RPMI7951 (cell line): ENCODE data around the gene COL6A1. TPM values are rescaled to one million over a fixed set of nuclear protein-coding genes. Genes with fewer than 3 reads are reported as not detected.

Source experiments
- DNase-seq: peaks from one replicate; pipeline ENCODE4 v3.0.0-alpha.2; 2012; ENCODE audit warnings: low read depth
- total RNA-seq: library from RNA; depleted of rRNA; stranded (reverse); fragments of >200 nt; shearing (Covaris generic); gene quantifications from 2 replicates; pipeline ENCODE4 v1.2.3, GENCODE V29; 2014

Gene COL6A1
- total RNA-seq, 1 experiment from 2014 or later, result 760 TPM

DNA sequence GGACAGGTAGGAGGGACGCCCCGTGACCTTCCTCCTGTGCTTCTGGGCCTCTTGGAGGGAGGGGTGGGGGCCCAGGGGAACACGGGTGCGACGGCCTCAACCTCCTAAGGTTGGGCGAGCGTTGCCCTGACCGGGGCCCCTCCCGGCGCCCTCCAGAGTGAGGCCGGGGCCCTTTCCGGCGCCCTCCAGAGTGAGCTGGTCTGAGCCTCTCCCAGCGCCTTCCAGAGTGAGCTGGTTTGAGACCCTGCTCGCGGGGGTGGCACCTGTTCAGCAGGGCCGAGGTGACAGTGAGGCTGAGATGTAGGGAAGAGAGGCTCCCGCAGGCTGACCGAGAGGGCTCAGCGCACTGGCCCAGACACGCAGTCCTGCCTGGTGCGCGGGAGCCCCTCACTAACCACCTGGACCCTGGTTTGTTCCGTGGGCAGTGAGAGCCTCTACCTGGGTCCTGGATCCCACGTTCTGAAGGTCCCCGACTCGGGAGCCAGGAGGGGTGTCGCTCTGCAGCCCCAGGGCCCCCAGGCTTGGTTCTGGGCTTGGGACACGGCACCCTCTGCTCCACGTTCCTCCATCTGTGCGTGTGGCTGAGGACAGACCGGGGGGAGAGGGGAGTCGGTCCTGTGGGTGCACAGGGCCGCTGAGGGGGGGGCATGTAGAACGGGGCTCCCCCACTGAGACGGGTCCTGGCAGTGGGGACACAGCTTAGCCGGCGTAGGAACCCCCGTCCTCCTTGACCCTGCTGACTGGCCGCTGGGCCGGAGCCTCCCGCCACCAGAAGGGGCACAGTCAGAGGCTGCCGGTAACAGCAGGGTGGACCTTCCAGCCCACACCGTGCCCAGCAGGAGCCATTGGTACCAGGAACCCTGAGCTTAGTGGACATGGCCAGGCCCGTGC is 1.4 kb downstream of the COL6A1 start:
- no peak for DNase-seq

DNA sequence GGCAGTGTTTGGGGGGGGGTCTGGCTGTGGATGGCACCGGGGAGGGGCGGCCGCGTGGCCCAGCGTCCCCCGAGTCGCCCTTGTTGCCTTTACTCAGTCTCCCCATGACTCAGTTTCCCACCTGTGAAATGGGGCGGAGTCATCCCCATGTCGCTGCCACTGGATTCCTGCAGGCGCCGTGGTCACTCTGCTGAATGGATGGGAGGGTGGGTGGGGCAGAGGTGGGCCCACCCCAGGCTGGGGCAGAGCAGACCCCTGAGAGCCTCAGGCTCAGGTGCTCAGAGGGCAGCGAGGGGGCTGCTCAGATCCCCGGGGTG is 2.0 kb downstream of the COL6A1 start:
- no peak for DNase-seq

DNA sequence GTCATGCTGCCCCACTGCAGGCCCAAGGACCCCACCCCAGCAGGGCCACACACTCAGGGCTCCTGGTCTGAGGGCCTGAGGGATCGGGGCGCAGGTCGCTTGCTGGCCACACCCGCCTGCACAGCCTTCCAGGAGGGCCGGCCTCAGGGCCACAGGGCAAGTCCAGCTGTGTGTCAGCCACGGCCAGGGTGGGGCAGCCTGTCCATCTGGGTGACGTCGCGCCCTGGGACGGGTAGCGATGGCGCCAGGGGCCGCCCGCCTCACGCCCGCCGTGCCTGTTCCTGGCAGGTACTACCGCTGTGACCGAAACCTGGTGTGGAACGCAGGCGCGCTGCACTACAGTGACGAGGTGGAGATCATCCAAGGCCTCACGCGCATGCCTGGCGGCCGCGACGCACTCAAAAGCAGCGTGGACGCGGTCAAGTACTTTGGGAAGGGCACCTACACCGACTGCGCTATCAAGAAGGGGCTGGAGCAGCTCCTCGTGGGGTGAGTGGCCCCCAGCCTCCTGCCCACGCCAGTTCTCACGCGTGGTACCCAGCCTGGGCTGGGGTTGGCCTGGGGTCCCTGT is 2.5 kb downstream of the COL6A1 start:
- peak; percentile 54 for DNase-seq

DNA sequence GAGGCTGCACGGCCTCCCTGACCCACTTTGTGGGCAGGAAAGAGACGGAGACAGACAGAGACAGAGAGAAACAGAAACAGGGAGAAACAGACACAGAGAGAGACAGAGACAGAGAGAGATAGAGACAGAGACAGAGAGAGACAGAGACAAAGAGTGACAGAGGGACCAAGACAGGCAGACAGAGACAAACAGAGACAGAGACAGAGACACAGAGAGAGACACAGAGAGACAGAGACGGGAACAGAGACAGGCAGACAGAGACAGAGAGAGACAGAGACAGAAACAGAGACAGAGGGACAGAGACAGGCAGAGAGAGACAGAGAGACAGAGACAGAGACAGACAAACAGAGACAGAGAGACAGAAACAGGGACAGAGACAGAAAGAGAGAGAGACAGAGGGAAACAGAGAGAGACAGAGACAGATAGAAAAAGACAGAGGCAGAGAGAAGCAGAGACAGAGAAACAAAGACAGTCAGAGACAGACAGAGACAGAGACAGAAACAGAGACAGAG is 3.1 kb downstream of the COL6A1 start:
- no peak for DNase-seq

DNA sequence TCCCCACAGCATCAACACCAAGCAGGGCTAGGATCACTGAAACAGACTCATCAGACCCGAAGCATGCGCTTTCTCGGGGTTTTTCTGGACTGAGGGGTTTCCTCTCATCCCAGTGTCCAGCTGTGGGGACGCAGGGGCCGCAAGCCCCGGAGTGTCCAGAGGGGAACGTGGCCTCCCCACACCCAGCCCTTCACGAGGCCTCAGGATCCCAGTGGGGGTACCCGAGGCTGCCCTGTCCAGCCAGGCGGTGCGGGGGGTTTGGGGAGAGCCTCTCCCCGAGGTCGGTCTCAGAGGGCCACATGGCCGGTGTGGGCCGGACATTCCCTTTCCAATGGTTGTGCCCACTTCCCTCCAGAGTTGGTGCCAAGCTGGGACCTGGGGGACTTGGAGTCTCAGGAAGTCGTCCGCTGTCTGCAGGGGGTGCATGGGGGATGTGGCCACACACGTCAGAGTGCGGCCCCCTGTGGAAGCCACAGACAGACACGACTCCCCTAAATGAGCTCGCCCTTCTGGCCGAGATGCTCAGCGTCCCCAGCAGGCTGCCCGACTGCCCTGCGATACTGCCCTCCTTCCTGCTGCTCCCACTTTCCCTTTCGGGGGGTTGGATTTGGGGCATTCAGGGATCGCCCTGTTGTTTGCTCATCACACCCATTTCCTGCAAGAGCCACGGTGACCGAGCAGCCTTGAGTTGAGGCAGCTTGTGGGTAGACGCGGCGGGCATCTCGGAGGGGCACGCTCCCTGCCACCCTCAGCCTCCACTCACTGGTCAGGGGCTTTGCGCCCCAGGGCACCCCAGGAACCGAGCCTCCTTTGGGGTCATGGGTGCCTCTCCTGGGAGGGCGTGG is 4.1 kb downstream of the COL6A1 start:
- DNase-seq, result no peak

DNA sequence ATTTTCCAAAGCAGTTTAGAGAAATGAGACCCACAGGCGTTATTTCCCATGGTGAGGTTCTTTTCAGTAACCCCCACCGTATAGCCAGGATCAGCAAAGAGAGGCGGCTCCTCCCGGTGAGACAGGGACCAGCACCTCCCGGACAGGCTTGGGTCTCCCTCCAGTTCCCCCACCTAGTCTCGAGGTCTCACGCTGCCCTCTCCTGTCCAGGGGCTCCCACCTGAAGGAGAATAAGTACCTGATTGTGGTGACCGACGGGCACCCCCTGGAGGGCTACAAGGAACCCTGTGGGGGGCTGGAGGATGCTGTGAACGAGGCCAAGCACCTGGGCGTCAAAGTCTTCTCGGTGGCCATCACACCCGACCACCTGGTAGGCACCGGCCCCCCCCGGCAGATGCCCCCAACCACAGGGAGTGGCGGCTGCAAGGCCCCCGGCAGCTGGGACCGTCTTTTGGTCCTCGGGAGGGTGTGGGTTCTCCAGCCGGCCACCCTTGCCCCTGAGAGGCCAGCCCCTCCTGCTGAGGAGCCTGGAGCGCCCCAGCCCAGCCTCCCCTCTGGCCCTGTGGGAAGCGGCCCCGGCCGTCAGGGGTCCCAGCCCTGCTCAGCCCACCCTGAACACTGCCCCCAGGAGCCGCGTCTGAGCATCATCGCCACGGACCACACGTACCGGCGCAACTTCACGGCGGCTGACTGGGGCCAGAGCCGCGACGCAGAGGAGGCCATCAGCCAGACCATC is 4.9 kb downstream of the COL6A1 start:
- DNase-seq, result no peak

DNA sequence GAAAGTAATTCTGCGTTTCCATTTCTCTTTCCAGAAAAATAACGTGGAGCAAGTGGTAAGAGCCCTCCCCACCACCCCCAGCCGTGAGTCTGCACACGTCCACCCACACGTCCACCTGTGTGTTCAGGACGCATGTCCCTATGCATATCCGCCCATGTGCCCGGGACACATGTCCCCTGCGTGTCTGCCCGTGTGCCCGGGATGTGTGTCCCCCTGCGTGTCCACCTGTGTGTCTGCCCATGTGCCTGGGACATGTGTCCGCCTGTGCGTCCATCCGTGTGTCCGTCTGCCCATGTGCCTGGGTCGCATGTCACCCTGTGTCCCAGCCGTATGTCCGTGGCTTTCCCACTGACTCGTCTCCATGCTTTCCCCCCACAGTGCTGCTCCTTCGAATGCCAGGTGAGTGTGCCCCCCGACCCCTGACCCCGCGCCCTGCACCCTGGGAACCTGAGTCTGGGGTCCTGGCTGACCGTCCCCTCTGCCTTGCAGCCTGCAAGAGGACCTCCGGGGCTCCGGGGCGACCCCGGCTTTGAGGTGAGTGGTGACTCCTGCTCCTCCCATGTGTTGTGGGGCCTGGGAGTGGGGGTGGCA is 5.6 kb downstream of the COL6A1 start:
- no peak for DNase-seq

DNA sequence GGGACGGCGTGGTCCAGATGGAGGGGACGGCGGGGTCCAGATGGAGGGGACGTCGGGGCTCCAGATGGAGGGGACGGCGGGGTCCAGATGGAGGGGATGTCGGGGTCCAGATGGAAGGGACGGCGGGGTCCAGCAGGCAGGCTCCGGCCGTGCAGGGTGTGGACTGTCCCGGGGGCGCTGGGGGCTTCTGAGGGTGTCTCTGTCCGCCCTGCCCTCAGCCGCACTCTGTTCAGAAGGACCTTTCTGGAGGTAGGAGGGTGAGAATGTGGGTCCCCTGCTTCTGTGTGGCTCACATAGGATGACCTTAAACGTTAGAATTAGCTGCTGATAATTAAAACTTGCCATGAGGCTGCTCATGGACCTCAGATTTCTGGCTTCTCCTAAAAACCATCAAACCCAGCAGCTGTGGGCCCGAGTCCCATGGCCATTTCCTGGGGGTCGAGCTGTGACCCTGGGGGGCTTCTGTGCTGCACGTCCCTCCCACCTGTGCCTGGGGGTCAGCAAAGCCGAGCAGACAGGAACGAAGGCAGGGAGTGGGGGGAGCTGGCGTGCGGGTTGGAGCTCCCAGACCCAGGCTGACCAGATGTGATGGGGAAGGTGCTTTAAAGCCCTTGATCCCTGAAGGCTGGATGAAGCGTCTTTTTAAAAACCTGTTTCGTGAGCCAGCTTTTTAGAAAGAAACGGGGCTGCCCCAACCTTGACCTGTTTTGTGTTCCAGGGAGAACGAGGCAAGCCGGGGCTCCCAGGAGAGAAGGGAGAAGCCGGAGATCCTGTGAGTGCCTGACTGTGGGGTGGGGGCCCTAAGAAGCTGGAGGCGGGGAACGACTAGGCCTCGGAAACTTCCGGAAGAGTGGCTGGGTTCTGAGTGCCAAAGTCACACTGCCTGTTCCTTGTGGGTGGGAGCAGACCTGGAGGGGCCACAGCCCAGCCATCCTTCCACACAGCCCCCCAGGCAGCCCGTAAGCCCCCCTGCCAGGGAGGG is 7.1 kb downstream of the COL6A1 start:
- DNase-seq, result no peak

DNA sequence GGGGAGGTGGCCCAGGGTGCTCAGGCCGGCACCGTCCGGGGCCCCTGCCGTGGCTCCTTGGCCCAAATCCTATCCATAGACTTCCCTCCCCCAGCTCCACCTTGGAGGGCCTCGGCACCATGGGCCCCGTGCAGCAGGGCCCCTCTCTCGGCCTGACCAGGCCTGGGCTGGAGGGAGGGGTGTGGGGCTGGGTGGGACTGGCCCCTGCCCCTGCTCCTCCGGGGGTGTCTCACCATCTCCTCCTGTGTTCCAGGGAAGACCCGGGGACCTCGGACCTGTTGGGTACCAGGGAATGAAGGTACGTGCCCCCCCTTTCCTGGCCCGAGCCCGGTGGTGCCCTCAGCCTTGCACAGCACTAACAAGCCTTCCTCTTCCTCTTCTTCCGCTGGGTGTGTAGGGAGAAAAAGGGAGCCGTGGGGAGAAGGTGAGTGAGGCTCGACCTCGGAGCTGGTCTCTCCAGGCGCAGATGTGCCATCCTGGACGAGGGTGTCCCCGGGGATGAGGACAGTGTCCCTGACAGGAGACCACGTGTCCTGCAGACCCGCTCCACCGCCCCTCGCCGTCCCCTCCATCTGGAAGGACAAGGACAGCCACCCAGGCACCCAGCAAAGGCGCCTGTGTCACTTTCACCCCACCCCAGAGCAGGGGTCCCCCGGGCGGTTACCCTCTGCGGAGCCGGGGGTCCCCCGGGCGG is 7.9 kb downstream of the COL6A1 start:
- DNase-seq, result no peak

DNA sequence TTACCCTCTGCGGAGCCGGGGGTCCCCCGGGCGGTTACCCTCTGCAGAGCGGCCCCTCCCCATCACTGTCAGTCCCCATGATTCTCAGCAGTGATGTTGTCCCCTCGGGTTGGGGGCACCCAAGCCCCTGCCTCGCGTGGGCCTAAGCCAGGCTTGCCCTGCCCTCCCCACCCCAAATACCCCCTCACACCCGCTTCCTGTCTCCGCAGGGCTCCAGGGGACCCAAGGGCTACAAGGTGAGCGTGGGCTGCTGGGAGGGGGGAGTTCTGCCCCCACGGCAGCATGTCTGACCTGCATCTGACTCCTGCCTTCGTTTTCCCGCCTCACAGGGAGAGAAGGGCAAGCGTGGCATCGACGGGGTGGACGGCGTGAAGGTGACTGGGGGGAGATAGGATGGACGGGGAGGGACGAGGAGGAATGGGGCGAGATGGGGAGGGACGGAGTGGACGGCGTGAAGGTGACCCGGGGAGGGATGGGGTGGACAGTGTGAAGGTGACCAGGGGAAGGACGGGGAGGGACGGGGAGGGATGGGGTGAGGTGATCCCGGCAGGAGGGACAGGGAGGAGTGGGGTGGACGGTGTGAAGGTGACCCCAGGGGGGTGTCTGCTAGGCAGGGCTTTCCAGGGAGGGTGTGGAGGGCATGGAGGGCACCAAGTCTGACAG is 8.6 kb downstream of the COL6A1 start:
- no peak for DNase-seq

DNA sequence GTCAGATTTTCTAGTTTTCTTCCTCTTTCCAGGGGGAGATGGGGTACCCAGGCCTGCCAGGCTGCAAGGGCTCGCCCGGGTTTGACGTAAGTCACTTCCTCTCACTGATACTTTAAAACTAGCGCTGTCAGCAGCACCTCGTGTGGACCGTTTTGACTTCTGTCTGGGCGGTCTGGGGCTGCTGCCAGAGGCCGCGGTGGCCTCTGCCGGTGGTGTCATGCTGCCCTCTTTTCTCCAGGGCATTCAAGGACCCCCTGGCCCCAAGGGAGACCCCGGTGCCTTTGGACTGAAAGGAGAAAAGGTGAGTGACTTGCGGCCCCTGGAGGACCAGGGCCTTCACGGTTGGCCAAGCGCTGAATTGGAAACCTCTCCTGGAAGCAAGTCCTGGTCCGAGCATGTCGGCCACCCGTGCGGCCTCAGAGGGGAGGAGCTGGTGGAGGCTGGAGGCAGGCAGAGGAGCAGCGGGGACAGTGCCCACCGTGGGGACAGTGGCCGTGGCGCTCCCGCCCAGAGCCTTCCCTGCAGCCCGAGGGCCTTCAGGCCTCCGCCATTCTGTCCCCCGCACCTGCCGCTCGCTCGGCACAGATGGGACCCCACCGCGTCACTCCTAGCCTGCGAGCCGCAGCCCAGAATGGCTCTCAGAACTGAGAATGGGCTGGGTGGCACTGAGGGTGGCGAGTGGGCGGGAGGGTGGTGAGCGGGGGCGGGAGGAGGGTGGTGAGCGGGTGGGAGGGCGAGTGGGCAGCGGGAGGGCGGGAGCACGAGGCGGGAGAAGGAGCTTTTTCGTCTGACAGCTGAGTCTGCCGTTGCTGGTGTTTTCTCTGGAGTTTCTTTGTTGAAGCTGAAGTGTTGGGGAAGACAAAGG is 9.4 kb downstream of the COL6A1 start:
- DNase-seq, result no peak

DNA sequence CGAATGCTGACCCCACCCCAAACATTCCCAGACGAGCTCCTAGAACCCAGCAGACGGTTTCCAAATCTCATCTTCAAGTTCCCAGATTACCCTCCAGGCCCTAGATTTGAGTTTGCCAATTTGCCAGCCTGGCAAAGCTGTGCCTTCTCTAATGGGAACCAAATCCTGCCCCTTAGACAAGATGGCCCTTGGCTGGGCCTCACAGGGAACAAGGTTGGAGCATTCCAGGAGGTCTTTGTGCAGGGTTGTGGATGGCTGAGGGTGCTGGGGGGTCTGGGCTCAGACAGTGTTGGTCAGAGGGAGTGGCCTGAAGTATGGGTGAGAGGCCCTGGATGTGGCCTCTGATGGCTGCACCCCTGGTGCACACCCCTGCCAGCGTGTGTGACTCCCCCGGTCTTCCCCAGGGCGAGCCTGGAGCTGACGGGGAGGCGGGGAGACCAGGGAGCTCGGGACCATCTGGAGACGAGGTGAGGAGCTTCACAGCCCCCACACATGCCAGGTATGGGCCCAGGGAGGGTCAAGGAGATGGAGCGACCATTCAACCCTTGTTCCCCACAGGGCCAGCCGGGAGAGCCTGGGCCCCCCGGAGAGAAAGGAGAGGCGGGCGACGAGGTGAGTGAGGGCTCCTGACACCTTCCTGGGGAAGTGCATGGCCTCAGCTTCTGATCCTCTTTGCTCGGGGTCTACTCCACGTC is 10.2 kb downstream of the COL6A1 start:
- DNase-seq, result no peak

DNA sequence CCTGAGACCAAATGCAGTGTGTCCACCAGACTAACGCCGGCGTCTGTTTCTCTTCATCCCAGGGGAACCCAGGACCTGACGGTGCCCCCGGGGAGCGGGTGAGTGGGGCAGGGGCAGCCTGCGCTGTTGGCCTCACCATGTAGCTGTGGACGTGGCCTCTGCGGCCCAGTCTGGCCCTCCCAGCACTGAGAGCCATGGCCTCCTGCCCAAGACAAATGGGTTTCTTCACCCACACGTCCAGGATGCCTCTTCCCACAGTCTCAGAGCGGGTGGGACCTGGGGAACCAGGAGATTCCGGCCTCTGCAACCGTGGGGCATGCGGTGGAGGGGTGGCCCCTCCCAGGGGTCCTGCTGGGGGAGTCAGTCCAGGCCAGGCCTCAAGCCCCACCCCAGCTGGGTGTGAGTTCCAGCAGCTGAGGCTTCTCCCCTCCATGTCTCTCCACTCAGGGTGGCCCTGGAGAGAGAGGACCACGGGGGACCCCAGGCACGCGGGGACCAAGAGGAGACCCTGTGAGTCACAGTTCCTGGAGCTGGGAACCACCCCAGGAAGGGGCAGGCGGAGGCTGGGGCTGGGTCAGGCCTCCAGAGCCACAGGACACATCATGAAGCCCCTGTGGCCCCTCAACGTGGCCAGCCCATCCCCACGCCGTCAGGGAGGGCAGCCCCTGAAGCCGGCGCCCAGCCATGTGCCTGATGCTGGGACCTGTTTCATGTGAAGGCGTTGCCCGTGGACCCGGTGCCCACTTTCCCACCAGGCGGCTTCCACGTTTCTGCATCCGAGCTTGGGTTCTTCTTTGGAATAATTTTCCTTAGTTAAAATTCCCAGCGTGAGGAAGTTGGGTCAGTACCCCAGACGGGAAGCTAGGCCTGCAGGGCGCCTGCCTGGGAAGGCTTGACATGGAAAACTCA is 11.0 kb downstream of the COL6A1 start:
- DNase-seq, result no peak

DNA sequence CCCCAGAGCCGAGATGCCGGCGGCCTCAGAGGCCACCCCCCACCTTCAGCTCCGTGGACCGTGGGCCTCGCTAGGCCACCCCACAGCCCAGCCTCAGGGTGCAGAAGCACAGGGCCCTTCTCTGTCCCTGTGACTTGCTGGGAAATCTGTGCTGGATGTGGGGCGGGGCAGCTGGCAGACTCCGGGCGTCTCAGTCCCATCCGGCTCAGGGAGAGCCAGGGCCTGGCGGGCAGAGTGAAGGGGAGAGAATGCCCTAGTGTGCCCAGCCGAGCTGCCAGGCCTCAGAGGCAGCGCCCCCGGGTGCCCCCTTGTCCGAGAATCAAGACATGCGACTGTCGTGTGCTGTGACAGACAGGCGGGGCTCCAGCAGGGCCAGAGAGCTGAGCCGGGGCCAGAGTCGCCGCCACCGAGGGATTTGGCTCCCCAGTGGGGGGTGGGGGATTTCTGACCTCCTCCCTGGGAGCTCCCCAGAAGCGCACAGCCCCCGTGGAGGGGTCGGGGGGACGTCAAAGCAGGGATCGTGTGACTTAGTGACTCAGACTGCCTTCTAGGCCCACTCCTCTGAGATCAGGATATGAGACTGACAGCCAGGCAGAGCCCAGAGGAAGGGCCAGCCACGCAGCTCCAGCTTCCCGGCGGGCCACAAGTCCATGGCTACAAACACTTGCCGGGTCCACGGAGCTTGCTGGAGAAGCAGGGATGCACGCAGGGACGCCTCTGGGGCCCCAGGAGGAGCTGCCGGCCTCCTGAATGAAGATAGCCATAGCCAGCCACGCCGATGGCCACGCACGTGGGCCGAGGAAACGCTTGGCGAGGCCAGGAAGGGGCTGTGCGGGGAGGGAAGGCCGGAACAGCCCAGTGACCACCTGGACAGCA is 11.9 kb downstream of the COL6A1 start:
- no peak for DNase-seq

DNA sequence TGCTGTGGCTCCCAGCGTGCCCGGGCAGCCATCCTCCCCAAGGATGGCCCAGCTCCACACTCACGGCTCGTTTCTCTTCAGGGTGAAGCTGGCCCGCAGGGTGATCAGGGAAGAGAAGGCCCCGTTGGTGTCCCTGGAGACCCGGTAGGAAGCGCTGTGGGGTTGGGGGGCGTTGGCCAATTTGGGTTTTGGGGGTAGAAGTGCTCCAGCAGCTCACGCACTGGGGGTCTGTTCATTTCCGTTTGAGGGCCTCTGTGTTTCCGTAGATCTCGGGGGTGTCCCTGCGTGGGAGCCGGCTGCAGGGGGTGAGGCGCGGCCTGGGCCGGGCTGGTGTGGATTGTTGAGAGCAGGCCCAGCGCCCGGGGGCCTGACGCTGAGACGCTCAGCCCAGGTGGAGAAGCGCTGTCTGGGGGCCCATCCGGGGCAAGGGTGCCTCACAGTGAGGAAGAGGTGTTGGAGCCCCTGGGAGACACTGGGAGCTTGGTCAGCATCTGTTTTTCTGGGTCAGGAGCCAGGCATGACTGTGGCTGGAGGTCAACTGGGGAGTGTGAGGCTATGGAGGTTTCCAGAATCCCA is 12.6 kb downstream of the COL6A1 start:
- DNase-seq, result no peak
